Stomach (tissue), 4 donors: ENCODE results near the gene CYP4F11.

ENCODE experiments used
- POLR2A ChIP-seq, 4 donors: fragments of 450-650 bp; IDR thresholded peaks; one replicate each; pipeline ENCODE4 v1.6.1; 2016; ENCODE audit warnings: antibody characterized with exemption in 4 of 4, control low read depth in 2 of 4, mild to moderate bottlenecking in 1 of 4, moderate library complexity in 1 of 4
- TF ChIP-seq, protein P1 (sequence below), 7 experiments: fragments of 450-650 bp in 4 of 7; fragments of 200-600 bp in 3 of 7; sonication (generic) in 3 of 7; IDR thresholded peaks; one replicate each; pipeline ENCODE4 v1.5.1; 2016 to 2019; ENCODE audit warnings: antibody characterized with exemption in 7 of 7, control low read depth in 2 of 7, mild to moderate bottlenecking in 1 of 7

DNA sequence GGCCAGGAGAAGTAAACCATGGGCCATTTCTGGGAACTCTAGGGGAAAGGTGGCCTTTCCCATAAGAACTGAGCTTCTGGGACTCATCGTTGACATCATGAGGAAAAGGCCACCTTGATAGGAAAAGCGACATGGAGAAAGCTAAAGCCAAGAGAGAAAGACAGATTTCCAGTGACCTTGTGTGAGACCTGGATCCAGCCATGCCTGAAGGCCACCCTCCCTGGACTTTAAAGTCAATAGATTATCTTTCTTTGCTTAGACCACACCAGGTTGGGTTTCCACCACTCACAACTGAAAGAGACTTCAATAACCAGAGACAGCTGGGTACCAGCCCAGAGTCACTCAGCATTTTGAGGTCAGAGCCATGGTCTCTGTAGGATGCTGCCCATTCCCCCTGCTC is 40.0 kb downstream of the CYP4F11 start:
- TF ChIP-seq, protein P1, sequence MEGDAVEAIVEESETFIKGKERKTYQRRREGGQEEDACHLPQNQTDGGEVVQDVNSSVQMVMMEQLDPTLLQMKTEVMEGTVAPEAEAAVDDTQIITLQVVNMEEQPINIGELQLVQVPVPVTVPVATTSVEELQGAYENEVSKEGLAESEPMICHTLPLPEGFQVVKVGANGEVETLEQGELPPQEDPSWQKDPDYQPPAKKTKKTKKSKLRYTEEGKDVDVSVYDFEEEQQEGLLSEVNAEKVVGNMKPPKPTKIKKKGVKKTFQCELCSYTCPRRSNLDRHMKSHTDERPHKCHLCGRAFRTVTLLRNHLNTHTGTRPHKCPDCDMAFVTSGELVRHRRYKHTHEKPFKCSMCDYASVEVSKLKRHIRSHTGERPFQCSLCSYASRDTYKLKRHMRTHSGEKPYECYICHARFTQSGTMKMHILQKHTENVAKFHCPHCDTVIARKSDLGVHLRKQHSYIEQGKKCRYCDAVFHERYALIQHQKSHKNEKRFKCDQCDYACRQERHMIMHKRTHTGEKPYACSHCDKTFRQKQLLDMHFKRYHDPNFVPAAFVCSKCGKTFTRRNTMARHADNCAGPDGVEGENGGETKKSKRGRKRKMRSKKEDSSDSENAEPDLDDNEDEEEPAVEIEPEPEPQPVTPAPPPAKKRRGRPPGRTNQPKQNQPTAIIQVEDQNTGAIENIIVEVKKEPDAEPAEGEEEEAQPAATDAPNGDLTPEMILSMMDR (IDR thresholded peaks at IDR 0.05), result no peak
- TF ChIP-seq POLR2A (IDR thresholded peaks at IDR 0.05), result no peak
